COLO829 (cell line): Measurements from ENCODE around the gene ATP2C1.
"Not testable (repeated sequence)": the region's sequence is repeated elsewhere in the genome, so short reads cannot be mapped to it uniquely, and the experiment has no call there.

Experiments
- DNase-seq: peaks from one replicate; pipeline ENCODE4 v3.0.0; 2012; ENCODE audit warnings: low spot score

ATP2C1 gene

DNA sequence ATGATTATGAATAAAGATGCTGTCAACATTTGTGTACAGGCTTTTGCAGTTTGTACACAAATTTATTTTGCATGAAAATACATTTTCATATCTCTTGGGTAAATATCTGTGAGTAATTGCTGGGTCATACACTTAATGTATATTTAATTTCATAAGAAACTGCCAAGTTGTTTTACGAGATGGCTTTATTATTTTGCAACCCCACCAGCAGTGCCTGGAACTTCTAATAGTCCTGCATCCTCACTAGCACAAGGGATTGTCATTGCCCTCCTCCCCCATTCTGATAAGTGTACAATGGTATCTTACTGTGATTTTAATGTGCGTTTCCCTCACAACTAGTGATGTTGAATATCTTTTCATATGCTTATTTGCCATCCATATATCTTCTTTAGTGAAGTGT, 87.6 kb downstream of the ATP2C1 start:
- no peak for DNase-seq

DNA sequence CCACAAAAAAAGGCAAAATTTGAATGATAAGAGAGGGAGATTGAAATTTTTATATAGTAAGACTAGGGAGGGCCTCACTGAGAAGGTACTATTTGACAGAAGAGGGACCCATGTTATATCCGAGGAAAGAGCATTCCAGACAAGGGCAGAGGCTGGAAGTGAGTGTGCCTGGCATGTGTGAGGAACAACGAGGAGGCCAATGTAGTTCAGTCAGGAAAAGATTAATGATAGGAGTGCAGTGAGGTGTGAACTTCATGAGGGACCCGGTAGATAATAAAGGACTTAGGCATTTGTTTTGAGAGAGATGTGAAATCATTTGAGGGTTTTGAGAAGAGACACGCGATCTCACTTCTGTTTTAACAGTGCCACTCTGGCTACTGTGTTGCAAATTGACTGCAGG, 96.4 kb downstream of the ATP2C1 start:
- DNase-seq, result no peak

DNA sequence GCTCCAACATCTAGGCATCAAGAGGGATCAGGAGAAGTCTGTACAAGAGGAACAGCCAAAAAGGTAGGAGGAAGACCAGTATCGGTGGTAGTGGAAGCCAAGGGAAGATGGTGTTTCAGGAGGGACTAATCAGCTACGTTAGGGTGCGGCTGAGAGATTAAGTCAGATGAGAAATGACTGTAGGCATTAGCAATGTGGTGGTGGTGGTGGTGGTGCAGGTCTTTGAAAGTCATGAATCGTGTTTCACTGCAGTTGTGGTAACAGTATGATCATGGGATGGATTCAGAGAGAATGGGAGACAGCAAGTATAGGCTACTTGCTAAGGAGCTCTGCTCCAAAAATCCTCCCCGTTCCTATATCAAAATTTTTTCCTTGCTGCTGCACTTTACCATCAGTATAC, 97.2 kb downstream of the ATP2C1 start:
- DNase-seq, result no peak

DNA sequence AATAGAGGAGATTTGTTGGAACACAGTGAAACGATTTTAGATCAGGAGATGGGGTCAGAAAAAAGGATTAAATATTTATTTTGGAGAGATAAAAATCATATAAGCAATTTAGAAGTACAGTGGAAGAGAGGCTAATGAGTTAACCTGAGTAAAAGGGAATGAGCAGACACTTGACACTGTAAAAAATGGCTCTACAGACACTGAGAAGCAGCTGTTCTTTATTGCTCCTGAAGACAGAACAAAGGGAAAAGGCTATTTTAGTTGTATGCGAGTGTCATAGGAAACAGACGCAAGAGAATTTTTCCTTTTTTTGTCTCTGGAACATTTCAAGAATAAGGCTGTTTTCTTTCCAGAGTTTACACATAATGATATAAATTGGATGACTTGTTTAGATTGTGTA, 98.5 kb downstream of the ATP2C1 start:
- DNase-seq, result no peak

DNA sequence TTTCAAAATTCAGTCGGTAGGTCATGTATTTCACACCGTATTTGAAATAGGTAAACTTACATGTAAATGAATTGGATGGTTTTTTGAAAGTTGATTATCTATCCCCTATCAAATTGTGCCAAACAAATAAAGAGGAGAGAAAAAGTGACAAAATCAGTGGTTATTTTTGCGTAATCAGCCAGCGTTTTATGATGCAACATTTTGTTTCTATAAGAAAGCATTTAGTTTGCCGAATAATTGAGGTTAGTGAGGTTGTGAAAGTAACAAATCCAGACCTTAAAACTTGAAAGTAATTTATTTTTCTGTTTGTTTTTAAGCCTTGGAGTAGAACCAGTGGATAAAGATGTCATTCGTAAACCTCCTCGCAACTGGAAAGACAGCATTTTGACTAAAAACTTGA, 103.4 kb downstream of the ATP2C1 start:
- no peak for DNase-seq

DNA sequence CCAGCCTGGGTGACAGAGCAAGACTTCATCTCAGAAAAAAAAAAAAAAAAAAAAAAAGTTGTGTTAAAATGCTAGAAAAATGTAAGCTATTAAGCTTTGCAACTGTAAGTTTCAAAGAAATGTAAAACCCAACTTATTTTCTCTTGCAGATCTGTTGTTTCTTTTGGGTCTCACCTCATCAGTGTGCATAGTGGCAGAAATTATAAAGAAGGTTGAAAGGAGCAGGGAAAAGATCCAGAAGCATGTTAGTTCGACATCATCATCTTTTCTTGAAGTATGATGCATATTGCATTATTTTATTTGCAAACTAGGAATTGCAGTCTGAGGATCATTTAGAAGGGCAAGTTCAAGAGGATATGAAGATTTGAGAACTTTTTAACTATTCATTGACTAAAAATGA, 107.2 kb downstream of the ATP2C1 start:
- no peak for DNase-seq

DNA sequence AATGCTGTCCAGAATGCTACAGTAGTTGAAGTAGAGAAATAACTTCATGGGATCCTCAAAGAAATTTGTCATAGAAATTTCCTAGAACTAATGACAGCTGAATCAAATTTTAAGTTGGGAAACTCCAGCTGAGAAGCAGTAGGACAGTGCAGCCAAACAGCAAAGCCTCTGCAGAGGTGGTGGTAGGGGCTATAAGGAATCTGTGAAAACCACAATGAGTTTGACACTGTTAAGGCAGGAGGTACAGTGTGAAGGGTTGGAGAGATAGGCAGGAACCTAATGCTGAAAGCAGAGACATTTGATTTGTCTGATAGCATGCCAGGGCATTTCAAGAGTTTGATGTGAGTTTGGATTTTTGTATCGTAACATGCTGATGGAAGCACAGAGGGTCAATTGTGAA, 110.7 kb downstream of the ATP2C1 start:
- no peak for DNase-seq

DNA sequence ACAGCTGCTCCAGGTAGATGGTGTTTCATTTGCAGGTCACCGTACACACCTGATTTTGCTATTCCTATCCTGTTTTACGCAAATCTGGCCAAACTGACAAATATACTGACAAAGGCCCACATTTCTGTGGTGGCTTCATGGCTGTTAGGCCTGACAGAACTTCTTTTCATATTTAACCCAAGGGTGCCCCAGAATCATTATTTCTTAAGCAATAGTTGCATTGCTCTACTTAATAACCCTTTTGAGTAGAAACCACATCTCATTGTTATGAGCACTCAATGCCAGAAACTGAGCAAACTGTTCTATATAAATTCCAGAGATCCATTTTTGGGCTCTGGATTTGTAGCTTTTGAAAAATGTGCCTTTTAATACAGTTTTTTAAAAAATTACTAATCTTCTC, 113.4 kb downstream of the ATP2C1 start:
- no peak for DNase-seq

DNA sequence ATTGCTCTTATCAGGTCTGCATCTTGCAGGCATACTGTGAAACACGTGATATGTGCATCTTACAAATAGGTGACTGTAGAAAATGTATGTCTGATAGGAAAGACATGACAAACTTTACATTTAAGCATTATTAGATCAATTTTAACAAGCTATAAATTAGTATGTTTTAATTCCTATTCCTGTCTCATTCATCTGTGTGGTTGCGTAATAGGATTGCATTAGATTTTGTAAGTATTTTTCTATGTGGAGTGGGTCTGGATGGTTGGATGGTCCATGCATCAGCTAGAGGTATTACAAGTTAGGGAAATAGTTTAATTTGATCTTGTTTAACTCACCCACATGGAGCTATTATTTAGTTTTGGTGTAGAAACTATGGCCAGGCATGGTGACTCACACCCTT, 113.9 kb downstream of the ATP2C1 start:
- no peak for DNase-seq

DNA sequence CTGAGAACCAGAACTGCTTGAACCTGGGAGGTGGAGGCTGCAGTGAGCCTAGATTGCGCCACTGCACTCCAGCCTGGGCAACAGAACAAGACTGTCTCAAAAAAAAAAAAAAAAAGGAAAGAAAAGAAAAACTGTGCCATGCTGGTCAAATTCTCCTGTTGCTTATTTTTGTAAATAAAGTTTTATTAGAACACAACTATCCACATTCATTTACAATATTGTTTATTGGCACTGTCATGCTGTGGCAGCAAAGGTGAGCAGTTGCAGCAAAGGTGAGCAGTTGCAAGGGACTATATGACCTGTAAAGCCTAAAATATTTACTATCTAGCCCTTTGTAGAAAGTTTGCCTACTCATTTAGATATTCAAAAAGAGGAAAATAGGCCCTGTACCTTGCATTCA, 114.4 kb downstream of the ATP2C1 start:
- no peak for DNase-seq

DNA sequence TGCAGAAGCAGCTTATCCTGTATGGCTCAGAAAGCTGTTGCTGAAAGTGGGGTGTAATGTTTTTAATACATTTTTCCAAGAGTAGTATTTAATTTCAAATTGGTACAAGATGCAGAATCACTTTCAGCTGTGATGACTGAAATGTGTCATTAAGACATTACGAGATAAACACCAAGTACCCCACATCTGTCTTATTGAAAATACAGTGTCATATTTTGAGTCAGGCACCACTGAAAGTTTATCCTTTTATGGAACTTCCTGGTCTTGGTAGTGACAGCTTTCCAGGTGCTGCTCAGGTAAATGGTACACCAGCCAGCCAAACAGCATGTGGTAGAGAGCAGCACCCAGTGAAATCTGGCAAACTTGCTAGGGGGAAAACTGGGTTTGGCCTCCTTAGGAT, 115.8 kb downstream of the ATP2C1 start:
- DNase-seq, result no peak

DNA sequence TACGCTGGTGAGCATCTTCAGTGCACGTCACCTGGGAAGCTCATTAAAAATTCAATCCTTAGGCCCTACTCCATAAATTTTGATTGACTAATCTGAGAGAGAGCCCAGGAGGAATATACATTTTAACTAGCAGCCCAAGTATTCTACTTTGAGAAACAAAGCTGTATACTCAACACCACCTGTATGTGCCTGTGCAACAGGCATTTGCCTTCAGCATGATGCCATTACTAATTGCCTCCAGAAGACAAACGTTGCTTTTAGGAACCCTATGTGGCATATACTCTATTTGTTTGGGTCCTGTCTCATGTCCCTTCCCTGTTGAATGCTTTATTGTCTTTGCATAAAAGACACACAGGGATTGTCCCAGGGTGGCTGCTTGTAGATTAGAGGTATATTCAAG, 125.1 kb downstream of the ATP2C1 start:
- no peak for DNase-seq

DNA sequence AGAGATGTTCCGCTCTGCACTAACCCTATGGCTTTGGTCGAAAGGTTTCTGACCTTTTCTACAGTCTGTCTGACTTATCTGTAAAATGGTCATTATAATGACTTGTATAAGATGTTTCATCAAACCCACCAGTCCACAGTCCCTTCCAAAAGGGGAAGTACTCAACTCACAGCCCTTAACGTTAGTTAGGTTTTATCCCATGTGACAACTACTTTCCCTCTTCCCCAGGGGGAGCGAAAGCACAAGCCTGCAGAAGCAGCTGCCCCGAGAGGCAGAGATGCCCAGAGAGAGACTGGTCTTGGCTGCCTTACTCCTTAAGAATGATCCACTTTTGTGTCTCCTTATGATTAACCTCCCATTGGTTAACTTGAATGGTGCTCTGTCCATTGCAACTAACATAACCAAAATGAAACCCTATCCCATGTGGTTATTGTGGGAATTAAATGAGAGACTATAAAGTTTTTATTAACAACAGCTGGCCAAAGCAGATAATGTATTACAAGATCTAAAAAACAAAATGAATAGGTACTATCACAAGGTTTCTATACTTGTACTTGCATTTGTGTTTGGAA, 126.3 kb downstream of the ATP2C1 start:
- DNase-seq, result no peak

DNA sequence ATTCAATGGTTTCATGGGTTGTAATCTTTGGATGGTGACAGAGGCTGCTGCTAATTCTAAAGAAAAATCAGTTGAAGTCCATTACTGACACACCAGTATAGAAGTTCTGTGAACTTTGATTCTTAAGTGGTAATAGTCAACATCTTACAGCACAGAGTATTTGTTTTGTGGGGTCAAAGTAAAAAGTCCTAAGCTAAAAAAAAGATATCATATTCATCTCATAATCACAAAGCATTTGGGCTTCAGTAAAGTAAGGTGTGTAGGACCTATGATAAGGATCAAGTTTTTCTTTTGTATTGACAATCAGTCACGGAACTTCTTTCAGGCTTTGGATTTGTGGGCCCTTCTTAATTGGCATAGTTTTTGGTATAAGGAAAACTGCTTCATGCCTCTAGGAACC, 131.7 kb downstream of the ATP2C1 start:
- DNase-seq, result no peak

DNA sequence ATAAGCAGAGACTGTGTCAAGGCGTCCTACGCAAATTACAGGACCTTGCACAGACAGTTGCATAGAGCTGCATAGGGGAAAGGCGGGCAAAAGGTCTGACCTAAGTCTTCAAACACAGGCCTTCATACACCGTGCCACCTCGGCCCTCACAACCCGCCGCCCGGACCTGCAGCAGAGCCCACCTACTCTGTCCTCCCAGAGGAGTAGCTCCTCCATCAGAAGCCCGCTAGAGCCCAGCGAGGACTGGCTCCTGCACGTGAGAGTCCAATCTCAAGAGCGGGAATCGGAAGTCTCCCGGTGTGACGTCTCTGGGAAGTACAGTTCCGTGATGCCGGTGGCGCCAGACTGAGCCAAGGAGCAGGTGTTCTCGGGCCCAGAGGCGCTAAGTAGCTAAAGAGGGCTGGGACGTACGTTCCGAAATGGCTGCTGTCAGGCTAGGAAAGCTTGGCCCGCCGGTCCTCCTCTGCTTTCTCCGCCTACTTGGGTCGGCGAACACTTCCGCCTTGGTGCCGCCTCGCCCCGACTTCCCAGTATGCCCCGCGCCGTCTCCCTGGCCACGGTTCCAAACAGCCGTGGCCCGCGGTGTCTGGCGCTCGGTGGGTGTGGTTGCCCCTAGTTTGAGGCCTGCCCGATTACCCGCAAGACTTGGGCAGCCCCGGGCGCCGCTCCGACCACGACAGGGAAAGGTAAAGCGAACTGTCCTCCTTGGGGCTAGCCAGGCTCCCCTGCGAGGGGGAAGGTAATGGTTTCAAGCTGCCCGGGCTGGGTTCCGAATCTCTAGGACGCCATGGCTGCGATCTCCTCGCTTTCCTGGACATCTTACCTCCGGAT, 132.7 kb downstream of the ATP2C1 start, which contains the start of the genes ASTE1 and NEK11:
TSS of gene ASTE1 (minus strand) at position 505 of the 831 bp plus-strand sequence. CDS start 1,519 bp downstream, outside the sequence.
TSS of gene NEK11 (plus strand) at position 557 of the 831 bp plus-strand sequence. CDS start 2,832 bp downstream, outside the sequence.
- DNase-seq, result peak; percentile 81

DNA sequence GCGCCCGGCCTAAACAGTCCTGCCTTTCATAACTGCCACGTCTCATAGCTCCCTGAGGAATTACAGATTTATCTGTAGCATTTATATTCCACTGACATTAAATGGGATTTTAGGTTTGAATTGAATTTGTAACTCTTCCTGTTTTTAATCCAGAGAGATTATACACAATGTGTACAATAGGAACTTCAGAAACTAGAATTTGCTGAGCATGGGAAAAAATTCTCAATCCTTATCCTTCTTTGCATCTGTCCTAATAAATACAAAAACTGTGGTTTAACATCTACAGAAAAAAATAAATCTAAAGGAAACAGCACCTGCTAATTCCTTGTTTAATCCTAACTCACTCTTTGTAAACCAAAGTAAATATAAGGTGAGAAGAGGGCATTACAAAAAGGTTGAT, 135.0 kb downstream of the ATP2C1 start:
- no peak for DNase-seq

DNA sequence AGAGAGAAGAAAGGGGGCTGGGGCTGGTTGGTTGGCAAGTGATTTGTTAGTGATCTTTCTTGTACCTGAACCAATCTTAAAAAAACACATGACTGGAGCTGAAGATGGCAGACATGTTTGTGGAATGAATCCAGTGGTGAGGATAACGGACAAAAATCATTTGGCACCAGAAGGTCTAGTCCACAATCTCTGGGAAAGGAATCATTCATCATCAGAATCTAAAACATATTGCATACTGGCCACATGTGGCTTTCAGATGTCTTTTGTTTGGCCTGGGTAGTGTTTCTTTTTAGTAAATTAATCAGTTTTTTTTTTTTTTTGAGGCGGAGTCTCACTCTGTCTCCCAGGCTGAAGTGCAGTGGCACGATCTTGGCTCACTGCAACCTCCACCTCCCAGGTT, 137.8 kb downstream of the ATP2C1 start:
- DNase-seq, result no peak

DNA sequence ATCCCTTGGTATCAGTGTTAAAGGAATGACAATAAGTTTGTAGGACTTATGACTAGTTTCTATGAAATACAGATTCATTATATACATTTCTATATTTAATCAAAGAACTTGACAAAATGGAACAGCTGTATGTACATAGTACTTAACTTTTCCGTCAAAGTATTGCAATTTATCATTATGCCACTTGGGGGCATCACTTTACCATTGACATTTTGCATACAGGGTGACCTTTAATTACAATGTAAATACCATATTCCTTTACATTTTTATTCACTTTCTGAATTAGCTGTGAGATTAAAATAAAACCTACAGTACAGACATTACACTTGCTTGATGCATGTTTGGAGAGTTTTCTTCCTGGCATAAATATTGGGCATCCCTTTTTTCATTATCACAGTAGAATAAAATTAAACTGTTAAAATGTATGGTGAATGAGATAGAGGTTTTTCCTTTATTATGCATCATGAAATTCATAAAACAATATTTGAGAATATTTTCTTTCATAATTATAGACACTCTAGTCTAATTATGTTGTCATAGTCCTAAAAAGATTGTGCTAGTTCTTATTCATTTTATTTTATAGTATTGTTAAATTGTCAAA, 139.7 kb downstream of the ATP2C1 start:
- peak; percentile 62 for DNase-seq

DNA sequence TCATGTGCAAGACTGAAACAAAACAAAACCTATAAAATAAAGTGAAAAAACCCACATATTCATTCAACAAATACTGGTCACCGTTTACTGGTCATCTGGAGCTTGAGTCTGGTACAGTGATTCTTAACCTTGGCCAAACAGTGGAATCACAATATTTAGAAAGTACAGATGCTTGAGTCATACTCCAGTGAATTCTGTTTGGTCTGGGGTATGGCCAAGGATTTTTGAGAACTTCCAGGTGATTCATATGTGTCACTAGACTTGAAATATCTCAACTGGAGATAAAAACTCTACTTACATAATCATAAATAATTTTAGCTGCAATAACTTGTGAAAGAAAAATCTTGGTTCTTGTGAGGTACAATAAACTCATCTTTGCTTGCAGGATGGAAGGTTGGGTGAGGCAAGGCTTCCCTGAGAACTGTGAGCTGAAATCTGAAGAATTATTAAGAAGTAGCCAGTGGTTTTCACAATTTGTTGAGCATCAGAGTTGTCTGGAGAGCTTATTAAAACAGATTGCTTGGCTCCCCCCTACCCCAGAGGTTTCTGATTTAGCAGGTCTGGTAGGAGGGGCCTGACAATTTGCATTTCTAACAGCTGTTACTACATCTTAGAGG, 142.4 kb downstream of the ATP2C1 start:
- no peak for DNase-seq

DNA sequence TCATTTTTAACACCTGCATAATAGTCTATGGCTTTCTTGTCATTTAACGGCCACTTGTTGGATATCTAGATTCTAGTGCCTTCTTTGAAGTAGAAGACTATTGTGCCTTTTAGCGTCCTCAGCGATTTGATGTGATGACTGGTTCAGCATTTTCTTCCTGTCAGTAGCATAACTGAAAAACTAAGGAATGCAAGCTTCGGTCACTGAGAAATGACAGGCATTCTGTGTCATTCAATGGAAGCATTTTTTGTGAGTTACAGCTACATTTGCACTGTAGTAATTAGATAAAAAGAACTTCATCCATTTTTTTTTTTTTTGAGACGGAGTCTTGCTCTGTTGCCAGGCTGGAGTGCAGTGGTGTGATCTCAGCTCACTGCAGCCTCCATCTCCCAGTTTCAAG, 143.1 kb downstream of the ATP2C1 start:
- DNase-seq, result no peak

DNA sequence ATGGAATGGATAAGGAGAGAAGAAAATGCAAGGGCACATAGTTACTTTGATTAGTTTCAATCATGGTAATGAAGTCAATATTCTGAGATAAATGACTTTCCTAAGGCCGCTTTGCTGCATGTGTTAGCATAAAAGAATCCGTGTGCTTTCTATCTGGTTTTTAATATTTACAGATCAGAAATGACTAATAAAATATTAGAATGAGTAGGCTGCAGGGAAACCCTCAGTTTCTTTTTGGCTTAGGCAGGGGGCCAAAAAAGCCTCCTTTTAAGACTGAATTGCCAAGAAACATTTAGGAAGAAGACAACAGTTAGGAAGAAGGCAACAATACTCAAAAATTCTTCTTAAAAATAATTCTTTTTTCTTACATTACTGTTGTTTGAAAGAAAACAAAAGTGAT, 144.4 kb downstream of the ATP2C1 start:
- DNase-seq, result no peak

DNA sequence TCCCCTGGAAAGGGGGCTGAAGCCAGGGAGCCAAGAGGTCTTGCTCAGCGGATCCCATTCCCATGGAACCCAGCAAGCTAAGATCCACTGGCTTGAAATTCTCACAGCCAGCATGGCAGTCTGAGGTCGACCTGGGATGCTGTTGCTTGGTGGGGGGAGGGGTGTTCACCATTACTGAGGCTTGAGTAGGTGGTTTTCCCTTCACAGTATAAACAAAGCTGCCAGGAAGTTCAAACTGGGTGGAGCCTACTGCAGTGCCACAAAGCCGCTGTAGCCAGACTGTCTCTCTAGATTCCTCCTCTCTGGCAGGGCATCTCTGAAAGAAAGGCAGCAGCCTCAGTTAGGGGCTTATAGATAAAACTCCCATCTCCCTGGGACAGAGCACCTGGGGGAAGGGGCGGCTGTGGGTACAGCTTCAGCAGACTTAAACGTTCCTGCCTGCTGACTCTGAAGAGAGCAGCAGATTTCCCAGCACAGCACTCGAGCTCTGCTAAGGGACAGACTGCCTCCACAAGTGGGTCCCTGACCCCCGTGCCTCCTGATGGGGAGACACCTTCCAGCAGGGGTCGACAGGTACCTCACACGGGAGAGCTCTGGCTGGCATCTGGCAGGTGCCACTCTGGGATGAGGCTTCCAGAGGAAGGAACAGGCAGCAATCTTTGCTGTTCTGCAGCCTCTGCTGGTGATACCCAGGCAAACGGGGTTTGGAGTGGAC, 148.5 kb downstream of the ATP2C1 start:
- DNase-seq, result not testable (repeated sequence)
